ENCODE results near the gene RRBP1.
"Not testable (repeated sequence)": the region's sequence is repeated elsewhere in the genome, so short reads cannot be mapped to it uniquely, and the experiment has no call there.

RRBP1 gene

DNA sequence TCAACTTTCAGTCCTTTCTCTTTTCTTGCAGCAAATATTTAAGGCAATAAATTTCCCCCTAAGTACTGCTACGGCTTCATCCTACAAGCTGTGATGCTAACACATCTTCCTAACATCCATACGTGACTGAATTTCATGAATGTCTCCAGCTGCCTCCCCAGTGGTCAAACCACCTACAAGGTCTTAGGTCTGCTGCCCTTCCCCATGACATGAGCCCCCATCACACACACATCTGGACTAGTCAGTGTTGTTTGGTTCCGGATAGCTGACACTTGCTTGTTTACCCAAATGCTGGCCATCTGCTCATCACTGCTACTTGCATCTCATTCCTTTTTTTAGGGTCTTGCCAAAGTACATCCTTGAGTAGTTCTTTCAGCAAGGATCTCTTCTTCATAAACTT, 14.6 kb downstream of the RRBP1 start:
- Mint-ChIP-seq H3K4me1 (peaks cover 45% of the 10 kb centered on the region), H3K27me3 (no peaks in the 10 kb centered on the region)
- no peak for ATAC-seq

DNA sequence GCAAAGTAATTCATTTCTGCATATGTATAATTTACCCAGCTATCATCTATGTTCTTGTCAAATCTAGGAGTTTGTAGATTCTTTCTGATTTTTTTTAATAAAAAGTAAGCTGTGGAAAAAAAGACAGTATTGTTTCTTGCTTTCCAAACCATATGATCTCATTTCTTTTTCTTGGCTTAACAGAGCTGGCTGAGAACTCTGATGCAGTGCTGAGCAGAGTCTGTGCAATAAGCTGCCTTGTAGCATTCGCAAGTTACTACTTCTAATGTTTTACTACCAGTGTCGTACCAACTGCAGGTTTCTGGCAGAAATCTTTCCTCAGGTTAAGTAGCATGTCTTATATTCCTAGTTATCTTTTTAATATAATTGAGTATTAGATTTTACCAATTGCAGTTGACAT, 15.6 kb downstream of the RRBP1 start:
- Mint-ChIP-seq H3K4me1 (peaks cover 53% of the 10 kb centered on the region), H3K27ac (no peak overlapping the region), H3K4me3 (no peak overlapping the region), H3K36me3 (ENCODE audit: low read depth) (peaks cover 3% of the 10 kb centered on the region), H3K27me3 (no peaks in the 10 kb centered on the region), H3K9me3 (no peaks in the 10 kb centered on the region)
- DNase-seq (no peak), ATAC-seq (no peak)

More for the DNA sequence above, 14.6 kb downstream of the RRBP1 start:
- no peaks in the 10 kb centered on the region for H3K9me3 Mint-ChIP-seq
- no peak overlapping the region for H3K27ac Mint-ChIP-seq
- no peak for DNase-seq
- no peak overlapping the region for H3K4me3 Mint-ChIP-seq
- H3K36me3 Mint-ChIP-seq (ENCODE audit: low read depth): peaks cover 3% of the 10 kb centered on the region

DNA sequence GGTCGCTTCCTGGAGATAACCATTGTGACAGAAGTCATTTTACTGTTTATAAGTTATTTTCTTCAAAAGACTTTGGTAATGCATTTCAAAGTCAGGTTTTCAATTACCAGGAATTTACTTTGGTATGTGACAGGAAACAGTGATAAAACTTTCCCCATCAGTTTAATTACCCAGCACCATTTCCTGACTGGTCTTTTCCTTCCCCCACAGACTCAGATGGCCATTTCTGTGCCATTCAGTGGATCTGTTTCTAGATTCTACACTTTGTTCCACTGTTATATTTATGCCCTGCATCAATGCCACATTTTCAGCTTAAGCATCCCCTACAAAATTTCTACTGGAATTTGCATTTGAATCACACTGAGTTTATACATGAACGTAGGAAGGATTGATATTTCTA, 16.3 kb downstream of the RRBP1 start:
- H3K9me3 Mint-ChIP-seq: no peaks in the 10 kb centered on the region
- H3K36me3 Mint-ChIP-seq (ENCODE audit: low read depth): peaks cover 3% of the 10 kb centered on the region
- ATAC-seq: no peak
- no peak overlapping the region for H3K4me3 Mint-ChIP-seq
- DNase-seq: no peak
- H3K4me1 Mint-ChIP-seq: peaks cover 58% of the 10 kb centered on the region
- H3K27ac Mint-ChIP-seq: peak overlapping the region; percentile 65
- no peaks in the 10 kb centered on the region for H3K27me3 Mint-ChIP-seq

DNA sequence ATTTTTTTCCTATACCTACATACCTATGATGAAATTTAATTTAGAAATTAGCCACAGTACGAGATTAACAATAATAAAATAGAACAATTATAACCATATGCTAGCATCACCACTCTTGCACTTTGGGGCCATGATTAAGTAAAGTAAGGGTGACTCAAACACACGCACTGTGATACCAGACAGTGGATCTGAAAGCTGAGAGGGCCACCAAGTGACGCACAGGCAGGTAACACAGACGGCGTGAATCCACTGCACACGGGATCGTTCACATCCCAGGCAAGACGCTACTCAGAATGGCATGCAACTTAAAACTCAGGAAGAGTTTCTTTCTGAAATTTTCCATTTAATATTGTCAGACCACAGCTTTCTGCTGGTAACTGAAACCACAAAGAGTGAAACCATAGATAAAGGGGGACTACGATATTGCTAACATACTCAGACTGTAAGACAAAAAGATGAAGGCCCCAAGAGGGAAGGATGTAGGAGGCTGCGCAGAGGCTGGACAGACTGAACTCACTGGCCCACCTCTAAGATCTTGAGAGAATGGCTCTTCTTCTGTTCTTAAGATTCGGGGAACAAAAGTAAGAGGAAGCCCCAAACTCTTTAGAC, 17.9 kb downstream of the RRBP1 start:
- H3K27ac Mint-ChIP-seq: peak overlapping the region; percentile 72
- peaks cover 6% of the 10 kb centered on the region for H3K36me3 Mint-ChIP-seq (ENCODE audit: low read depth)
- H3K27me3 Mint-ChIP-seq: no peaks in the 10 kb centered on the region
- DNase-seq (no peak), ATAC-seq (peak; percentile 77)
- H3K4me1 Mint-ChIP-seq: peaks cover 60% of the 10 kb centered on the region
- H3K9me3 Mint-ChIP-seq: no peaks in the 10 kb centered on the region
- peak overlapping the region; percentile 51 for H3K4me3 Mint-ChIP-seq

DNA sequence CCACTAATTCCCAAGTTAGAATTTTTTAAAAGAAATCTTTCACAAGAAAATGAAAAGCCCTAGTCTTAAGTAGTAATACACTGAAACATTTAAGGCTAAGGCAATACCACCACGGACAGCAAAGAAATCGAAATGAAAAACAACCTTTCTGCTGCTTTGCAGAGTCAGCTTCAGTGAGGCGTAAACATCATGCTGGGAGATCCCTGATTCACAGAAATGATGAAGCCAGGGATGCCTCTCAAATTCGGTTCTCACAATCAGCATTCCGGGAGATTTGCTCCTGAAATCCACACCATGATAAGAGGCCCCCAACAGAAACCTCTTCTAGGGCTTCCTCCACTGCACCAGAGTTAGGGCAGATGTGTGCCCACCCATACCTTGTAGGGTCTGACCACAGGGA, 18.6 kb downstream of the RRBP1 start:
- Mint-ChIP-seq H3K4me1 (peaks cover 60% of the 10 kb centered on the region), H3K36me3 (ENCODE audit: low read depth) (peaks cover 10% of the 10 kb centered on the region), H3K27ac (peak overlapping the region; percentile 72), H3K4me3 (no peak overlapping the region), H3K27me3 (no peaks in the 10 kb centered on the region), H3K9me3 (no peaks in the 10 kb centered on the region)
- no peak for DNase-seq
- no peak for ATAC-seq

DNA sequence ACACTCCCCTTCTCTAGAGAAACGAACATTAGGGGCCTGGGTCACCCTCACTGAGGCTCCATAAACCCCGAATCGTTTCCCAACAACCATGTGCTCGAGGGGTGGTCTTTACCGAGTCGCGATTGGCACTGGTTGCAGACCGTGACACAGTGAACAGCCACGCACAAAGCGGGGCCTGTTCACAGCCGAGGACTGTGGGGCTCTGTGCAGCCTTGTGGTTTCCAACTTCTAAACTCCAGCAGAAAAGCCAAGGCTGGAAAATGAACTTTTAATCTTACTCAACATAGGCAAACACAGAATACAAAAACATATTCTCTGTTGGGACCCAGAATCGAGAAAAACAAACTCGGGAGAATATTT, 19.0 kb downstream of the RRBP1 start:
- peaks cover 14% of the 10 kb centered on the region for H3K36me3 Mint-ChIP-seq (ENCODE audit: low read depth)
- ATAC-seq: no peak
- no peak overlapping the region for H3K4me3 Mint-ChIP-seq
- H3K27ac Mint-ChIP-seq: peak overlapping the region; percentile 24
- H3K9me3 Mint-ChIP-seq: no peaks in the 10 kb centered on the region
- no peak for DNase-seq
- peaks cover 60% of the 10 kb centered on the region for H3K4me1 Mint-ChIP-seq
- H3K27me3 Mint-ChIP-seq: no peaks in the 10 kb centered on the region

DNA sequence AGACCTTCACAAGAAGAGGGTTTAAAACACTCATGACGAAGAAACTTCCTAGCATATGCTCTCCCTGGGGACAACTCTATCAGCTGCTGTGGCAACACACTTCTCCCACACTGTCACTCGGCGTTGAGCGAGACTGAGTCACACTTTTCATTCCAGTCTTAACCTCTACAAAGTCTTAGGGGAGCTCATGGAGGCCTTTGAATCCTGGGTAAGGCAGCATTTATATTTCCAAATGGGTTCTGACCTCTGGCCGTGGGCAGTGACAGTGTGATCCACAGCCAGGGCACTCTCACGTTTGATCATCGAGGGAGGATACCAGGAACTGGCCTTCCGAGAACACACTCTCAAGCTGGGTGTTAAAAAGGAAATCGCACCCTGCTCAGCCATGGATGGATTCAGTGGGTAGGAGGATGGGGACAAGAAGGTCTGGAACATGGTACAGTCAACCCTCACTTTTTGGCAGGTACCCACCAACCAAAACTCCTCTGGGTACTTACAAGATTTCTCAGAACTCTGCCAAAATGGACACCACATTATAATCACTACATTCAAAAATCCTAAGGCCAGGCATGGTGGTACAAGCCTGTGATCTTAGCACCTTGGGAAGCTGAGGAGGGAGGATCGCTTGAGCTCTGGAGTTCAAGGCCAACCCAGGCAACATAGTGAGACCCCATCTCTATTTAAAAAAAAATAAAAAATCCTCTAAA, 19.6 kb downstream of the RRBP1 start:
- peak overlapping the region; percentile 24 for H3K27ac Mint-ChIP-seq
- no peak overlapping the region for H3K4me3 Mint-ChIP-seq
- H3K36me3 Mint-ChIP-seq (ENCODE audit: low read depth): peaks cover 17% of the 10 kb centered on the region
- H3K4me1 Mint-ChIP-seq: peaks cover 60% of the 10 kb centered on the region
- peak; percentile 19 for DNase-seq
- no peaks in the 10 kb centered on the region for H3K9me3 Mint-ChIP-seq
- peak; percentile 68 for ATAC-seq
- no peaks in the 10 kb centered on the region for H3K27me3 Mint-ChIP-seq

DNA sequence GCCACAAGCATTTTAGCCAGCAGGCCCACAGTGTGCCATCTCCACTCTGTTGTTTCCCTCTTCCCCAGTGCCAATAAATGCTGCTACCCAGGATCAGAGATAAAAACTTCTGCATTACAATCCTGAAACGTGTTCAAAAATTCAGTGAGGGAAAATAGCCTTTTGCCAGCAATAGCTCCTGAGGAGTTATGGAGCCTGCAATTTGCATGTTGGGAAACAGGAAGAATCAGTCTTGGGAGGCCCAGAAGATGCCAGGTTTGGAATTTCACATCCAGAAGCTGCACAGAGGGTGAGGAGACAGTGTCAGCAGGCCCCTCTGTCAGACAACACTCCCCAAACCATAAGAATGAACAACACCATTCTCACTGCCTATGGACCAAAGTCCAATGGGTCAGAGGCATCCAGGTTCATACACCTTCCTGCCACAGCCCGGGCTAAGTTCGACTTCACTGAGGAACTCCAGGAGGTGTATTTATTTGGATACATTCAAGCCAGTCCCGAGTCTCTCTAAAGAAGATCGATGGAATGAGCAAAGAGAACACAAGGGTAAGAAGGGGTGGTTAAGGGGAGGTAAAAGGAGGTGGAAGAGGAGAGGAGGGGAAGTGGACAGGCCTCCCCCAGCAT, 20.8 kb downstream of the RRBP1 start:
- Mint-ChIP-seq H3K9me3 (no peaks in the 10 kb centered on the region), H3K27ac (no peak overlapping the region), H3K4me3 (no peak overlapping the region), H3K27me3 (no peaks in the 10 kb centered on the region), H3K4me1 (peaks cover 55% of the 10 kb centered on the region), H3K36me3 (ENCODE audit: low read depth) (peaks cover 23% of the 10 kb centered on the region)
- ATAC-seq: no peak
- DNase-seq: no peak

DNA sequence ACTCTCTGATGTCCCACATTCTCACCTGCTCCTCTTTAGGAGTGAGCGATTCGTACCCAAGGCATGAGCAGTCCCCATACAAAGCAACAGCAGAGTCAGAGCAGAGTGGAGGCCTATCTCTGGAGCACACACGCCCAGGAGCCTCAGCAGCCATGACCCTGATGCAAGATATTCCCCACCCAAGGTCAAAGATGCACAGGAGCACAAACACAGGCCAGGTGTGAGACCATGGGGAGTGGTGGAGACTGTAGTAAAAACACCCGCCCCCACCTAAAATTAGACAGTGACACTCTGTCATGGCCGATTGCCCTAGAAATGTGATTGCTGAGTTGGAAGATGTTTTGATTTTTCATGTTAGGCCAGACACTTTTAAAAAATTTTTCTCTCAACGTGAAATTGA, 21.4 kb downstream of the RRBP1 start:
- no peak for ATAC-seq
- Mint-ChIP-seq H3K27ac (no peak overlapping the region), H3K36me3 (ENCODE audit: low read depth) (peaks cover 23% of the 10 kb centered on the region)

DNA sequence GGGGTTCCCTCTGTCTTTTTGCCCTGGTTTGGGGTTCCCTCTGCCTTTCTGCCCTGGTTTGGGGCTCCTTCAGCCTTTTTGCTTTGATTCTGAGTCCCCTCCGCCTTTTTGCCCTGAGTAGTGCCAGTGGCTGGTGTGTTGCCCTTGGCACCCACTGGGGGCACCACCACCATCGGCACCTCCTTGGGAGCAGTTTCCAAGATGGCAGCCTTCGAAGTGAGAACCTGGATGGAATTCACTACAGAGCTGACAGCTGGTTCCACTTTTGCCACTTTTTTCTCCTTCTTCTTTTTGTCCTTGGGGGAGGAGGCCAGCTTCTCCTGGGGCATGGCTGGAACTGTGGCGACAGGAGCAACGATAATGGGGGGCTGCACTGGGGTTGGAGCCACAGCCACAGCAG, 22.2 kb downstream of the RRBP1 start:
- Mint-ChIP-seq H3K36me3 (ENCODE audit: low read depth) (peaks cover 23% of the 10 kb centered on the region), H3K27ac (no peak overlapping the region), H3K9me3 (no peaks in the 10 kb centered on the region), H3K4me1 (peaks cover 48% of the 10 kb centered on the region), H3K27me3 (no peaks in the 10 kb centered on the region), H3K4me3 (no peak overlapping the region)
- DNase-seq (no peak), ATAC-seq (no peak)

More for the DNA sequence above, 21.4 kb downstream of the RRBP1 start:
- no peak for DNase-seq
- Mint-ChIP-seq H3K27me3 (no peaks in the 10 kb centered on the region), H3K9me3 (no peaks in the 10 kb centered on the region), H3K4me3 (no peak overlapping the region), H3K4me1 (peaks cover 54% of the 10 kb centered on the region)

DNA sequence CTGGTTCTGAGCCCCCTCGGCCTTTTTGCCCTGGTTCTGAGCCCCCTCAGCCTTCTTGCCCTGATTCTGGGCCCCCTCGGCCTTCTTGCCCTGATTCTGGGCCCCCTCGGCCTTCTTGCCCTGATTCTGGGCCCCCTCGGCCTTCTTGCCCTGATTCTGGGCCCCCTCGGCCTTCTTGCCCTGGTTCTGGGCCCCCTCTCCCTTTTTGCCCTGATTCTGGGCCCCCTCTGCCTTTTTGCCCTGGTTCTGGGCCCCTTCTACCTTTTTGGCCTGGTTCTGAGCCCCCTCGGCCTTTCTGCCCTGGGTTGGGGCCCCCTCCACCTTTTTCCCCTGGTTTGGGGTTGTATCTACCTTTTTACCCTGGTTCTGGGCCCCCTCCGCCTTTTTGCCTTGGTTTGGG, 22.7 kb downstream of the RRBP1 start:
- not testable (repeated sequence) for H3K27me3 Mint-ChIP-seq, ATAC-seq, H3K4me3 Mint-ChIP-seq, H3K9me3 Mint-ChIP-seq, DNase-seq, H3K27ac Mint-ChIP-seq
- Mint-ChIP-seq H3K4me1 (peaks cover 44% of the 10 kb centered on the region), H3K36me3 (ENCODE audit: low read depth) (peaks cover 23% of the 10 kb centered on the region)

DNA sequence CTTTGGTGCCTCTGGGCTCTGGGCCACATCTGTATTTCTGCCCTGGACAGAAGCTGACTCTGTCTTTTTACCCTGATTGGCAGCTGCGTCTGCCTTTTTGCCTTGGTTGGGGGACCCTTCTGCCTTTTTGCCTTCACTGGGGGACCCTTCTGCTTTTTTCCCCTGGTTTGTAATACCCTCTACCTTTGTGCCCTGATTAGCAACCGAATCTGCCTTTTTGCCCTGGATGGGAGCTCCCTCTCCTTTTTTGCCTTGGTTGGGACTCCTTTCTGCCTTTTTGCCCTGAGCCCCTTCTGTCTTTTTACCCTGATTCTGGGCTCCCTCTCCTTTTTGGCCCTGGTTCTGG, 23.4 kb downstream of the RRBP1 start:
- H3K4me3 Mint-ChIP-seq: no peak overlapping the region
- H3K27ac Mint-ChIP-seq: no peak overlapping the region
- no peaks in the 10 kb centered on the region for H3K9me3 Mint-ChIP-seq
- DNase-seq (no peak), ATAC-seq (no peak)
- no peaks in the 10 kb centered on the region for H3K27me3 Mint-ChIP-seq
- peaks cover 36% of the 10 kb centered on the region for H3K4me1 Mint-ChIP-seq
- peaks cover 23% of the 10 kb centered on the region for H3K36me3 Mint-ChIP-seq (ENCODE audit: low read depth)

DNA sequence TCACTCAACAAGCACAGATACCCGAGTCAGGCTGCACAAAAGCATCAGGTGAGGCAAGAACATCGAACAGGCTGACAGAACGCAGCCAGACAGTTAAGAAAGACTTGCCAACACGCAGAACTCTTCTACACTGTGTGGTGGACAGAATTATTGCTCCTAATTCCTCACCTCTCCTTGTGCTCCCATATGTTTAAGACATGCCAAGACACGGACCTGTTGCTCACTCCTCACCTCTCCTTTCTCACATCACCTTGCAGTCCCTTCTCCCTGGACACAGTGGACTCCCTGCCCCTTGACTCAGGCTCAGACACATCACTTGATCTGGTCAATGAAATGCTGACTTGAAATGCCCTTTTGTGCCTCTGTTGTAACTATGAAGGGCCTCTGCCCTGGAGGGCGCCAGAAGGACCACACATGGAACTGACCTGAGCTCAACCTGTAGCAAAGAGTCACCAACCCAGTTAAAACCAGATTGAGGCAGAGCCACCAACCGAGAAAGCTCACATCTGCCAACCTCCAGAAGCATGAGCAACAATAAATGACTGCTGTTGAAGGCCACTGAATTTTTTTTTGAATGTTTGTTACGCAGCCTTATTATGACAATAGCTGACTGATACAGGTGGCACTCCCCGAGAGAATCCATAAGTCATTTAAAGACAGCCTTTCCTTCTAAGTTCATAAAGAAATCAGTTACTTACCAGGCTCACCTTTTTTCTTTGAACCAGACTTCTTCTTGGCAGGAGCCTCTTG, 24.0 kb downstream of the RRBP1 start:
- Mint-ChIP-seq H3K9me3 (no peaks in the 10 kb centered on the region), H3K4me3 (no peak overlapping the region), H3K36me3 (ENCODE audit: low read depth) (peaks cover 23% of the 10 kb centered on the region), H3K27ac (no peak overlapping the region), H3K4me1 (peaks cover 31% of the 10 kb centered on the region), H3K27me3 (no peaks in the 10 kb centered on the region)
- DNase-seq (no peak), ATAC-seq (no peak)

DNA sequence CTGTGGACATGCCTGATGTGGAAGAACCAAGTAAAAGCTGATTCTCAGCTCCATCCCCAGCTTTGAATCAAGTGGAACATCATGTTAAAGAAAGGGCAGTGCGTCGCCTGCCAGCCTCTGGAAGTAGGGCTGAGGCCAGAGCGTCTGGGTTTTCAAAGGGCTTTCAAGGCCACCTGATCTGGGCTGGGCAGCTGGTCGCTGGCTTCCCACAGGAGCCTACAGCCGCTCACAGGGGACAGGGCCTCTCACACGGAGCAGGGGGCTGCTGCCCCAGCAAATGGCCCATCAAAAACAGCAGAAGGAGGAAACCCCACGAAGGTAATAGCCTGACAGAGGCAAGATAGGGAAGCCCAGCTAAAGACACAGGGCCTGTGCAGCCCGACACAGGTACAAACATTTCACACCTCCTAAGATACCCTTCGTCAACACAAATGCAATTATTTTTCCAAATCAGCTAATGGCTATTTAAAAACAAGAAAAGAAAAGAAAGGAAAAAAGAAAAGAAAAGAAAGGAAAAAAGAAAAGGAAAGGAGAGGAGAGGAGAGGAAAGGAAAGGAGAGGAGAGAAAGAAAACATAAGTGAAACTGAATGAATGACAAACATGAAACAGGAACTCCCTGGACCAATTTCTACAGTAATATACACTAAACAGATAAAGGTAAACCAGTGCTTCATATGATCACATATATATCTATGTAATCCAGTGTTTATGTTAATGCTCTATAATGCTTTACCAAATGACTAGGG, 24.8 kb downstream of the RRBP1 start:
- H3K9me3 Mint-ChIP-seq: no peaks in the 10 kb centered on the region
- ATAC-seq (no peak), DNase-seq (no peak)
- no peaks in the 10 kb centered on the region for H3K27me3 Mint-ChIP-seq
- no peak overlapping the region for H3K4me3 Mint-ChIP-seq
- peaks cover 23% of the 10 kb centered on the region for H3K4me1 Mint-ChIP-seq
- no peak overlapping the region for H3K27ac Mint-ChIP-seq
- peaks cover 23% of the 10 kb centered on the region for H3K36me3 Mint-ChIP-seq (ENCODE audit: low read depth)

Data from activated naive CD8-positive, alpha-beta T cell treated with anti-CD3 and anti-CD28 coated beads, Interleukin-2, amount 50 U/mL, for 24 hours (primary cell).